ENCODE results near the gene YIF1B. TPM values are rescaled to one million over a fixed set of nuclear protein-coding genes. Genes with fewer than 3 reads are reported as not detected.

YIF1B gene
- polyA plus RNA-seq, 5 donors: 24.0 to 49.7 (median 31.4) TPM

DNA sequence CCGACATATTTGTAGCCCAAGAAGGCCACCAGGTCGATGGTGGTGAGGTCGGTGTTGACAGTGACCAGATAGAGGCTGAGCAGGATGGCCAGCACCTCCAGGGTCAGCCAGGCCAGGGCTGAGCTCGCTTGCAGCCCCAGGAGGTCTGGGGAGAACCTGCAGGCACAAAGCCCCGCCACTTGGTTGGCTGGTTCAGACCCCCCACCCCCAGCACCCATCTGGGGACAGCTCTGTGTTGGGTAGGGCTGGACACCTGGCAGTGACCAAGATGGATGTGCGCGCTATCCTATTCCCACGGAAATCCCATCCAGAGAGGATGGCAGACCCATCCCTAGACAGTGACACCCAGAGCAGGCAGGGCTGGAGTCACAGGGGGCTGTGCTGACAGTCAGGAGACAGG is 8.2 kb downstream of the YIF1B start:
- no peak for DNase-seq

DNA sequence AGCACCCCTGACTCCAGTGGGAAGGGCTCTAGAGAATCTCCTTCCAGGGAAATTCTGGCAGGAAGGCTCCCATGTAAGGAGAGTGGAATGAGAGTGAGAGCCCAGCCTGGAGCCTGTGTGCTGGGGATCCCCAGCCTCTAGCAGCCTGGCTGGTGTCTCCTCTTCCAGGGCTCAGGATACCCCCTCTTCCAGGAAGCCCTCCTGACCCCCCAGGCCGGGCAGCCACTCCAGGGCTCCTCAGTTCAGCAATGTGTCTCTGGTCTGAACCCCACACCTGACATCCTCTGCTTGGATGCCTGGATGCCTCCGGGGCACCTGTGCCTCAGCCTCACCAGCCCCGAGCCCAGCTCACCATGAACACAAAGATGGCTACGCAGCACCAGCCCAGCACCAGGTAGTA is 8.7 kb downstream of the YIF1B start:
- DNase-seq: no peak

DNA sequence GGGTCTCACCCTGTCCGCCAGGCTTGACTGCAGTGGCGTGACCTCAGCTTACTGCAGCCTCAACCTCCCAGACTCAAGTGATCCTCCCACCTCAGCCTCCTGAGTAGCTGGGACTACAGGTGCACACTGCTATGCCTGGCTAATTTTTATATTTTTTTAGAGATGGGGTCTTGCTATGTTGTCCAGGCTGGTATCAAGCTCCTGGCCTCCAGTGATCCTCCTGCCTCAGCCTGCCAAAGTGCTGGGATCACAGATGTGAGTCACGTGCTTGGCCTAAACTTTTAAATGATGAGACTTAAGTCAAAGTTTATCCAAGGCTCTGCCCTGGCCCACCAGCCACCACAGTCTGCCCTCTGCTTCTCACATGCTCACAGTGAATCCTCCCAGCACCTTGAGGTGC is 9.5 kb downstream of the YIF1B start:
- DNase-seq: no peak

DNA sequence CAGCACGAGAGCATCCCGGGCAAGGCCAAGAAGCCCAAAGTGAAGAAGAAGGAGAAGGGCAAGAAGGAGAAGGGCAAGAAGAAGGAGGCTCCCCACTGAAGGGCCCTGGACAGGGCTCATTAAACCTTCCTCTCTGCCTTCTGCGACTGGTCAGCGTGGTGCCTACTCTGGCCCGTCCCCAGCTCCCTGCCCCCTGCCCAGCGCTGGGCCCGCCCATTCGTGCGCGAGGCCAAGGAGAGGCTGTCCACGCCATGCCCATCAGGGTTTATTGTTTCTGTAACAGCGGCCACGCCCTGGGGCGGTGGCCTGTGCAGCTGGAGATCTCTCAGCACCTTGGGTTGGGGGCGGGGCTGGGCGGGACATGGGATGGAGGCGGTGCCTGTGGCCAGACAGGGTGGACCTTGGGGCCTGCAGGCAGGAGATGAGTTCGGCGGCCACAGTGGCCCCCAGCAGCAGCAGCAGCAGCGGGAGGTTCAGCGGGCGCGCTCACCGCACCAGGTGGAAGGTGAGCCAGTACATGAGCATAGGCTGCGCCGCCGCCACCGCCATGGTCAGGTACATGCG is 10.8 kb downstream of the YIF1B start:
- peak; percentile 34 to 63 for DNase-seq

DNA sequence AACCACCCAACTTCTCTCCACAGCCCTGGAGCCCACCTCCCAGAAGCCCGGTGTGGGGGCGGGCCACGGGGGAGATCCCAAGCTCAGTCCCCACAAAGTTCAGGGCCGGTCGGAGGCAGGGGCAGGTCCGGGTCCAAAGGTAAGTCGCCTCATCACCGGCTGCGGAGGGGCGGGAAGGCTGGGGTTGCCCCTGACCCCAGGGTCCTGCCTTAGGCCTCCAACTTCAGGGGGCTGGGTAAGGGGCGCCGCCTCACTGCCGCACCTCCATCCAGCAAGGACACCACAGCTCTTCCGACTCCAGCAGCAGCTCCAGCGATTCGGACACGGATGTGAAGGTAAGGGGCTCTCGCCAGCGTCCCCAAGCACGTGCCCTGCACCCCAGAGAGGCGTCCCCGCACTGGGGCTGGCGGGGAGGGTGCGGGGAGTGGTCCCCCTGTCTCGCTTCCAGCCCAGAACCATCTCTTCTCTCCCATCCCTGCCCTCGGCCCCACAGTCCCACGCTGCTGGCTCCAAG is 11.3 kb downstream of the YIF1B start:
- DNase-seq: no peak

DNA sequence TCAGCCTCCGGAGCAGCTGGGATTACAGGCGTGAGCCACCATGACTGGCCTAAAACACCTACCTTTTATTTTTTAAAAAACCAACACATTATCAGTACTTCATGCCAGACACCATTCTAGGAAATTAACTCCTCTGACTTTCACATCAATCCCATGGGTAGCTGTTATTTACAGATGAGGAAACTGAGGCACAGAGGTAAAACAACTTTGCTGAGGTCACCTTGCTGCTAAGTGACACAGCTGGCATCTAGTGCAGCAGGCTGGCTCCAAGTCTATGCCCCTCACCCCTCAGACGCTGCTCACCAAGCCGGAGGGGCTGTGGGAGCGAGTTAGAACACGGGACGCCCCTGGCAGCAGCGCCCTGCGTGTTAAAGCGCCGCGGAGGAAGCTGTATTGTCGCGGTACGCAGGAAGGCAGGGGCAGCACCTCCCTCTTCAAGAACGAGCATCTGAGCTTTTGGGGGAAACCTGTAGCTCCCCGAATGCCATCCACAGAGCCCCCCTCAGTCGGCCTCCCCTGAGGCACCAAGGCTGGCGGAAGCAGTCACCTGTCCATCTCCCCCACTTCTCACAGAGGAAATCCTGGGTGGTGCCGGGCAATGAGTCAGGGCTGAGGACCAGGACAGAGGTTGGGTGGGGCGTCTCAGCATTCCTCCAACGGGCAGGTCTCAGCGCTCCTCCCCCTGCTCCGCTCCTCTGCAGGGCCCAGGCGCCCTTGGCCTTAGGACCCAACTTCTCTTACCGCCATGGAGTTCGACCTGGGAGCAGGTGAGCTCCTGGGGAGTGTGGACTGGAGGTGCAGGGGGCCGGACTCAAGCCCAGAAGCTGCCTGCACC is 12.0 kb downstream of the YIF1B start, which contains the start of gene C19orf33:
TSS of gene C19orf33 (plus strand) at position 735 of the 835 bp plus-strand sequence. CDS start at position 746, 11 bp downstream.
- DNase-seq: no peak

DNA sequence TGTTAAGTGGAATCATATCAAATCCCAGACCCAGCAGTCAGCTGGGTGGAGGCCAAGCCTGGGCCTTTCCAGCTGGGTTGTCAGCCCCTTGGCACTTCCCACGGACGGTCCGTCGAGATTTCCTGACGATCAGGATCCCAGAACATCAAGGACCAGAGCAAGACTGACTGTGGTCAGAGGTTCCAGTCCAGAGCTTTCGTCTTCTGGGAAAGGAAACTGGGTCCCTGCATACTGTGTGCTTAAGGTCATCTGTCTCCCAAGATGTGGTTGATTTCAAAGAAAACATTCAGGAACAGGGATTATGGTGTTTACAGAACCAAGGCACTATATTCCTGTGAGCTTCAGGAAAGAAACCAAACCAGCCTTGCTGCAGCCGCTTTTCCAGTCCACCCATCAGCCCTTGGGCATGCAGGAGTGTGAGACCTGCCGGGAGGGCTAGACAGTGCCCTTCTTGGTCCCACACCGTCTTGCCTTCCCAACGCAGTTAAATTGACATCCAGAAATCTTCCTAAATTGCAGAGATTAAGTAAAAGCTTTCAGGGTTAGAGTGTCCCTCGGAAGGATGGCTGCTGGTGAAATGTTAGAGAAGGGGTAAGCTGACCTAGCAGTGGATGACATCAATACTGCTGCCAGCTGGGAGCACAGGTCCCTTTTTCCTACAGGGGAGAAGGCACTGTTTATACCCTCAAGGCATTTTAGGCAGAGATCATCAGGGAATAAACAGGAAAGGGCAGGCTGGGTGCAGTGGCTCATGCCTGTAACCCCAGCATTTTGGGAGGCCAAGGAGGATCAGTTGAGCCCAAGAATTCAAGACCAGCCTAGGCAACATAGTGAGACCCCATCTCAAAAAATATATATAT is 16.7 kb downstream of the YIF1B start:
- DNase-seq: no peak

DNA sequence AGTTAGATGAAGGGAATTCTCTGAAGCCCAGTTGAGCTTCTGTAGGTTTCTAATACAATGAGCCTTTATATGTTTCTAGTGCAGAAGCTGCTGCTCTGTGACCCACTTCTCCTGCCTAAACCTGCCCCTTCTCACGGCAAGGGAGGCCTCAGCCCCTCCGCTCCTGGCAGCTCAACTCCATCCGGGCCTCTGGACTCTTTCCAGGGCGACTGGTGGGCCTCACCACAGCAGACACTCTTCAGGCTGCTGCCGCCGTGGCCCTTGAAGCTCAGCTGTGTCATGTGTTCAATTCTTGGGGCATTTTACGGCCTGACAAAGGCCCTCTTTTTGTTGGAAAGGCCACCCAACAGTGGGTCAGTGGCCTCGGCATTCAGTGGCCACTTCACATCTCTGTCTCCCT is 21.7 kb downstream of the YIF1B start:
- DNase-seq: no peak

DNA sequence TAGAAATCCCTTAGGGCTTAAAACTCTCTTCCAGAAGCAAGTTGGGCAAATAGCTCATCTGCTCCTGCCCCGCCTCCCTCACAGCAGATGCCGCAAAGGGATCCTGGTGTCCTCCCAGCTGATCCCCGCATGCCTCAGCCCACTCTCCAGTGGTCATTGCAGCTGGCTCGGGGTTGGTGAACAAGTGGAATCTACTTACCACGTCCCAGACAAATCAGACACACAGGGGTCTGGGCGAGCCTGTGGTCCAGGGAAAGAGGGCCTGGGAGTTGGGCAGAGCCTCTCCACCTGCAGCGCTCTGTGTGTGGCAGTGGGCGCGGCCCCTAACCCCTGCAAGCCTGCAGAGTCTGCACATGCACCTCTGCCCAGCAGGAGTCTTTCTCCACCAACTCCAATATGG is 22.5 kb downstream of the YIF1B start:
- no peak for DNase-seq

DNA sequence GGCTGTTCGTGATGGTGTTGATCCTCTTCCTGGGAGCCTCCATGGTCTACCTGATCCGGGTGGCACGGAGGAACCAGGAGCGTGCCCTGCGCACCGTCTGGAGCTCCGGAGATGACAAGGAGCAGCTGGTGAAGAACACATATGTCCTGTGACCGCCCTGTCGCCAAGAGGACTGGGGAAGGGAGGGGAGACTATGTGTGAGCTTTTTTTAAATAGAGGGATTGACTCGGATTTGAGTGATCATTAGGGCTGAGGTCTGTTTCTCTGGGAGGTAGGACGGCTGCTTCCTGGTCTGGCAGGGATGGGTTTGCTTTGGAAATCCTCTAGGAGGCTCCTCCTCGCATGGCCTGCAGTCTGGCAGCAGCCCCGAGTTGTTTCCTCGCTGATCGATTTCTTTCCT is 23.9 kb downstream of the YIF1B start:
- DNase-seq: no peak

DNA sequence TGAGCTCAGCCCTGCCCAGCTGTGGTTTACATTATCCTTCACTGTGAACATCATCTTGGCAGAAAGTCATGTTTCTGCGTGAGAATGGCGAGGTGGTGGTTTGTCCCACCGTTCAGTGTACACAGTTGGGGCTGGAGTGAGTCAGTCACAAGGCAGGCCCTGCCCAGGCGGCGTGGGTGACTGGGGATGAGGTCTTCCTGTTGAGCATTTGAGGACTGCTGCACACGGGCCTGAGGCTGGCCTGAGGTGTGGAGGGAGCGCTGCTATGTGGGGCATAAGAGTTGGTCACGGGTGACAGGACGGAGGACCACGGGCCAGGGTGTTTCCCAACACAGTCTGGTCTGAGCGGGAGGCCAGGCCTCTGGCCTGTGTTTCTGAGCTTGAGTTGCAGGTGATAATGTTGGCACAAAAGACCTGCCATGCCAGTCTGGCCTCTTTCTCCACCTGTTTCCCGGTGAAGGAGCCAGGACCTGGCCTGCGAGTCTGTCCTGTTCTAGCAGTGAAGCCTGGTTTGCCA is 25.1 kb downstream of the YIF1B start:
- no peak for DNase-seq

DNA sequence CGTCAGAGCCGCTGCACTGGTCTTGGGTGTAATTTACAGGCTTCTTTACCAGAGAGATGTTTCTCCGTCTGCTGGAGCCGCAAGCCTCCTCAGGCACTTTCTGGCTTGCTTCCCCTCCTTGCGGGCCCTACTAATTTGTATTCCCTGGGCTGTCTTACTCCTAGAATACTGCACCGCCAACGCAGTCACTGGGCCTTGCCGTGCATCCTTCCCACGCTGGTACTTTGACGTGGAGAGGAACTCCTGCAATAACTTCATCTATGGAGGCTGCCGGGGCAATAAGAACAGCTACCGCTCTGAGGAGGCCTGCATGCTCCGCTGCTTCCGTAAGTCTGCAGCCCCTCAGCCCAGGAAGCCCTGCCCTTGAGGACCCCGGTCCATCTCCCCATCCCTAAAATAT is 25.8 kb downstream of the YIF1B start:
- no peak for DNase-seq

DNA sequence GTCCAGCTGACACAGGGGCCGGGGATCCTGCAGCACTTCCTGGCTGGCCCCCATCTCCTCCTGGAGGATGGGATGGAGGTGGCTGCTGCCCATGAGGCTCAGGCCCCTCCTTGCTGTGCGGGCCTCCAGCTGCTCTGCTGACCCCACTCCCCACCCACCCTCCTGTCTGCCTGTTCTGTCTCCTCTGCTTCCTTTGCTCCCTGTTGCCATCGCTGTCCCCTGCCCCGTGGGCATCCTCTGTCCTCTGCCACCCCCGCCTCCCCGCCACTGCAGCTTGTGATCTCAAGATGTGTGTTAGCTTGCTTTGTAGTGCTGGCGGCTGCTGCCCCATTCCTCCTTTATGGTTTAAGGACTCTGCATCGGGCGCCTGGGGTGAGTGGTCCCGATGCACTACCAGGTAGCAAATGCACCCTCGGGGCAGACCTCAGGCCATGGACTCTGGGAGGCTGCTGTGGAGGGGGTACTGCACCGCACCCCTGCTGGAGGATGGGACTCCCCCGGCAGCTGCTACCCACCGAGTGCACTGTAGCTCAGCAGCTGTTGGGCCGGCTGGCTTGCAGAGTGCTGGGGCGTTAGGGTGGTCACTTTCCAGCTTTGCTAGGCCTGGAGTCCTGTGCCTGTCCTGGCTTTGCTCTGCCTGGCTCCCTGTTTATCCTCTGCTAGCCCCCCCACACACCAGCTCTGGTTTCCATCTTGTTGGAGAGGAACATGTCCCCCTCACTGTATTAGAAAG is 27.5 kb downstream of the YIF1B start:
- no peak for DNase-seq

DNA sequence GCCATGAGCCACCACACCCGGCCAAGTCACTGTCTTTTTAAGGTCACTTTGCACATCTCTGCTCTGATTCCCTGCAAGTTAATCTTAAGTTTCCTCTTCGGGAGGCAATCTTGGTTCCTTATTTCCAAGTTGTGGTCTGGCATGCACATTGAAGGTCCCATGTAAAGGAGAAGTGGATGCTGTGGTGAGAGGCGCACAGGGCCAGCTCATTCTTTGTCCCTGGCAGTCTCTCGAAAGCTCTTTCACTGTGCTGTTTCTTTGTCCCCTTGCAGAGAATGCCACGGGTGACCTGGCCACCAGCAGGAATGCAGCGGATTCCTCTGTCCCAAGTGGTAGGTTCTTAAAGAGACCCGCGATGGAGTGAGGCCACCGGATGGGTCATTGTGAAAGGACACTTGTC is 28.1 kb downstream of the YIF1B start:
- DNase-seq: no peak

DNA sequence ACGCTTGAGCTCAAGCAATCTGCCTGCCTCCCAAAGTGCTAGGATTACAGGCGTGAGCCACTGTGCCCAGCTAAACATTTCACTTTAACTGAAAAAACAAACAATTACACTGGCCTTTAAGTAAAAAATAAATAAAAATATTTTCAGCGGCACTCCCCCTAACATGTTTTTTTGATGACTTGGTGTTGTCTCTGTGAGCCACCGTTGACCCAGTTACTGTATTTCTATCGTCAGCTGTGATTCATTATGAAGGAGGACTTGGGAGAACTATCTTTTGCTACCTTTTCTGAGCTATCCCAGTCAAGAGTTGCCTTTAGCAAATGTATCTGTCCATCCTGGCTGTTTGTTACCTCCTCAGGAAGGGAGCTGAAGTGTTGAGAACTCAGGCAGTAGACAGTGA is 30.2 kb downstream of the YIF1B start:
- no peak for DNase-seq

DNA sequence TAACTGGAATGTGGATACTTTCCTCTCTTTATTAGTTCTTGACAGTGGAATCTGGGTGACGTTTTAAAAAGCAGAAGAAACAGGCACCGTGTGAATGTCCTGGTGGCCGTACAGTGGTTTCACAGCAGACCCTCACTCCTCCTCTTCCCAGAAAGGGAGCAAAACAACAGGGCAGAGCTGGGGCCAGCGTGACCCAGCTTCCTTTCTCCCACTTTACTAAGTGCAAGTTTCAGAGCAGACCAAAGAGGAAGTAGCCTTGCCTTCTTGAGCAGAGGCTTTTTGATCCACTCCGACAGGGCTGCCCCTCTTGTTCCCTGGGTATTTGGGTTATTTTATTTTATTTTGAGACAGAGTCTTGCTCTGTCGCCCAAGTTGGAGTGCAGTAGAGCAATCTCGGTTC is 31.3 kb downstream of the YIF1B start:
- DNase-seq: no peak

DNA sequence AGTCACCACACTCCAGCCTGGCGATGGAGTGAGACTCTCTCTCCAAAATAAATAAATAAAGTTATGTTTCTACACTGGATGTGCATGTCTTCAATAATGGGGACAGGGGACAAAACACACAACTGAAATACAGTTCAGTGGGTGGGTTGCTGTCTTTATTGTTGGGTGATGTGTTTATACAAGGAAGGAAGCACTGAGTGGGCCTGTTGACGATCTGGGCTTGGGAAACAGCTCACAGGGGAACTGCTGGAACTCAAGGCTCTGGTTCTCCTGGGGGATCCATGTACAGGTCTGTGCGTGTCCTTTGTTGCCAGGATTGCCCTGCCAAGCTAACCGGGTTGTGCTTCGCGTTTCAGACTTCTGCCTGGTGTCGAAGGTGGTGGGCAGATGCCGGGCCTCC is 32.5 kb downstream of the YIF1B start:
- DNase-seq: no peak

DNA sequence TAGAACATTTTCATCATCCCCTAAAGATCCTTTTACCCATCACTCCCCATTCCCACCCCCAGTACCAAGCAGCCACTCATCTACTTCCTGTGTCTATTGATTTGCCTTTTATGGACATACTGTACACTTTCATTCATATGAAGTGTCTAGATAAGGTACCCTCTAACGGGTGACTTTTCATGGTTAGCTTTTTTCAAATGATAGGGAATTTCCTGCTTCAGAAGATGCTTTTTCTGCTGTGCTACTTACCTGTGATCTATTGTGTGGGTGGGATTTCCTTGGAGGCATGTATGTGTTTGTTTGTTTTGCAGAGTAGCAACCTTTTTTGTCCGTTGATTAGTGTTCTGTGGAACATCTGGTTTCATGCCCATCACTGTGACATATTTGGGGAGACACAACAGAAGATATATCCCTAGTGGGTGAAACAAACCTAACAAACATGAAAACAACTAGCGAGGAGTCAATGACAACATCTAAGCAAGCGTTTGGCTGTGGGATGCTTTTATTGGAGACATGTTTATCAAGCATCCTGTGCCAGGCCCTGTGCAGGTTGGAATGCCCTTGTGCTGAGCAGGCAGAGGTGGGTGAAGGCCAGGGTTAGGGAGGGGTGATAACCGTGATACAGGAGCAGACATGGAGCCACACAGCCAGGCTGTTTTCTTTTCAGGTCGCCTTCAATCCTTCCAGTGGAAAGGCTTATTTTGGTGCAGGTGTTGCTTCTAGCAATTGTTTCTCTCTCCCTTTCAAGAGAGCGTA is 33.8 kb downstream of the YIF1B start:
- no peak for DNase-seq

DNA sequence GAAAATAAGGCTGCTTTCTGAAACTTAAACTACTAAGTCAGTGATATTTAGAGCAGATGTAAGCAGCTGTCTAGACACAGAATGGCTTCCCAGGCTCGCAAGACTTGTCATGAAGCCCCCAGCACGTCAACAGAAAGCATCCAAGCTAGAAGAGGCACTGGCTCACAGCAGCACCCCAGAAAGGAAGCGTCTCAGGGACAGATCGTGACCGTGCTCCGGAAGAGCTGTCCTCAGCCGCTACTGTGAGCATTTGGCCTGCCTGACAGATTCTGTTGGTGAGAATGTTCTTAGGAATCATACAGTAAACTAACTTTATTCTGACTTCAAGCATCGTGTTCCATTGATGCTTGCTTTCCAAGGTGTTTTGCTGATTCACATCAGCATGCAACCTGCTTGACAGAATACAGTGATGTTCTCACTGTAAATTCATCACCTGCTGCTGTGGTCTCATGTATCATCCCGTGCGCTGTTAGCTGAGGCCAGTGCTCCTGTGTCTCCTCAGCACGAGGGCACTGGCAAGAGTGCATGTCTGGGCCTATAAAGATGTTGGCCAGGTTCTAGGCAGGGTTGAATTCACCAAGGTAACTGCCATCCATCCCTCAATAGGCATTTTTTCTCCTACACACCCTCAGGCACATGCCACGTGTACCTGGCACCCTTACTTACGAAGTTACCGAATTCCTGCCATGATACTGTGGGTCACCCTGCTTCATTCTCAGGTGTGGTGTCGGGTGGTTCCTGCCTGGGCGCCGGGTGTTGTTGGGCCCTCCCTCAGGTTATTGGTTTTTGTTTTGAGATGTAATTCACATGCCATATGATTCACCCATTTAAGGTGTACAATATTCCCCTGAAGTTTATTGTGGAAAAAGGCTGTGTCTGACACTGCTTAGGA is 35.5 kb downstream of the YIF1B start:
- no peak for DNase-seq

DNA sequence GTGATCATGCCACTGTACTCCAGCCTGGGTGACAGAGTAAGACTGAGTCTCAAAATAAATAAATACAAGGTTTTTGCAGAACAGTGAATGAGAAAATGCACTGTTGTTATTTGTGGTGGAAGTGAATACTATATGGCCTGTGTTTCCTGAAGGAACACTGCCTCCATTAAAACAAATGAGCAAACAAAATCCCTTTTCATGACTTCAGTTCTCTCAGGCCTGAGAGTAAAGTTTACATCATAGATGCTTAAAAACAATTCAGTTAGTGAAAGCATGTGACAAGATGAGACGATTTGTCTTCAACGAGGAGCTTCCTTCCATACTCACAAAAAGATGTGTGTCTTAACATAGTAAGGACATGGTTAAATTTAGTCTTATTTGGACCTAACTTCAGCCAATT is 37.0 kb downstream of the YIF1B start:
- DNase-seq: no peak

All from right lung (tissue), 5 donors.